PC-9 (cell line): ENCODE data around the gene PTTG1IP. TPM values are rescaled to one million over a fixed set of nuclear protein-coding genes. Genes with fewer than 3 reads are reported as not detected.

Experiments used
- BruUV-seq: library from RNA; stranded (reverse); fragments of 400-500 nt; replicated peaks from 2 replicates; lab custom pipeline; 2021; lab: Mats Ljungman, UMichigan
- CTCF ChIA-PET: fragments of 300-600 bp; sonication (Branson Sonifier 250); formaldehyde crosslinking; loops from one replicate; lab custom pipeline; 2022; ENCODE audit warnings: antibody characterized with exemption; lab: Charles Lee
- POLR2A ChIA-PET: fragments of 300-600 bp; sonication (Branson Sonifier 250); formaldehyde crosslinking; loops from one replicate; lab custom pipeline; 2022; ENCODE audit warnings: antibody characterized with exemption; ENCODE audit not compliant: unreplicated experiment; lab: Charles Lee
- DNase-seq, 2 experiments: peaks; one replicate each; pipeline versions ENCODE4 v3.0.0 to v3.0.0-alpha.2; 2015 to 2022; ENCODE audit warnings: mixed read lengths in 1 of 2
- H2AFZ ChIP-seq: fragments of 200-600 bp; sonication (generic); 2 replicates; pipeline ENCODE4 v1.8.1; 2017; ENCODE audit warnings: antibody characterized with exemption
- H3F3A ChIP-seq: fragments of 200-600 bp; sonication (generic); 2 replicates; pipeline ENCODE4 v1.8.1; 2017; ENCODE audit warnings: antibody characterized with exemption, mild to moderate bottlenecking, low read depth; ENCODE audit not compliant: insufficient read depth
- H3K27ac ChIP-seq: fragments of 200-600 bp; sonication (generic); 2 replicates; pipeline ENCODE4 v1.6.1; 2016; ENCODE audit warnings: mixed run types
- H3K27me3 ChIP-seq: fragments of 200-600 bp; sonication (generic); 2 replicates; pipeline ENCODE4 v1.6.1; 2016; ENCODE audit warnings: low read depth, mixed run types; ENCODE audit not compliant: insufficient read depth
- H3K36me3 ChIP-seq: fragments of 200-600 bp; sonication (generic); 2 replicates; pipeline ENCODE4 v1.6.1; 2016; ENCODE audit warnings: low read depth, mixed run types
- H3K4me1 ChIP-seq: fragments of 200-600 bp; sonication (generic); replicated peaks from 2 replicates; pipeline ENCODE4 v1.6.1; 2016; ENCODE audit warnings: mixed run types; ENCODE audit not compliant: insufficient read depth
- H3K4me2 ChIP-seq: fragments of 200-600 bp; sonication (generic); 2 replicates; pipeline ENCODE4 v1.6.1; 2017; ENCODE audit warnings: mixed run types
- H3K4me3 ChIP-seq: fragments of 200-600 bp; sonication (generic); 2 replicates; pipeline ENCODE4 v1.6.1; 2016; ENCODE audit warnings: mixed run types
- H3K79me2 ChIP-seq: fragments of 200-600 bp; sonication (generic); 2 replicates; pipeline ENCODE4 v1.6.1; 2017; ENCODE audit warnings: low read depth, mixed run types
- H3K9me2 ChIP-seq: fragments of 200-600 bp; sonication (generic); 2 replicates; pipeline ENCODE4 v1.8.1; 2017; ENCODE audit warnings: mild to moderate bottlenecking; ENCODE audit not compliant: insufficient read depth
- H3K9me3 ChIP-seq: fragments of 200-600 bp; sonication (generic); 2 replicates; pipeline ENCODE4 v1.8.1; 2016; ENCODE audit warnings: low read depth; ENCODE audit not compliant: insufficient read depth
- H4K20me1 ChIP-seq: fragments of 200-600 bp; sonication (generic); 2 replicates; pipeline ENCODE4 v1.8.1; 2017; ENCODE audit not compliant: insufficient read depth
- CTCF ChIP-seq: fragments of 200-600 bp; sonication (generic); conservative IDR thresholded peaks from 2 replicates; pipeline ENCODE4 v1.6.1; 2017; ENCODE audit warnings: mixed run types, antibody characterized with exemption, mild to moderate bottlenecking, moderate library complexity
- EZH2 ChIP-seq: fragments of 200-600 bp; sonication (generic); IDR thresholded peaks from 2 replicates; pipeline ENCODE4 v1.8.0; 2017; ENCODE audit warnings: antibody characterized with exemption, low read depth
- intact Hi-C: fragments of 100-400 bp; cut with micrococcal nuclease; formaldehyde crosslinking; loops from one replicate; pipeline ENCODE4 v1.10.0; 2022; ENCODE audit not compliant: unreplicated experiment
- total RNA-seq: library from RNA; stranded (reverse); gene quantifications from 2 replicates; pipeline ENCODE4 v1.2.3, GENCODE V29; 2021

PTTG1IP gene
- total RNA-seq, 1 experiment from 2014 or later, result 174 TPM

- intact Hi-C loops, result loop anchor here (2.0 kb wide), 1 partner anchor 35 kb away; no protein-coding TSS in a partner anchor
- H3K9me3 ChIP-seq, result no peaks in the 10 kb centered on the region
- CTCF ChIA-PET, result interaction anchor here (0.6 kb wide), 1 partner anchor 17 kb away, joined by 3 read pairs; no protein-coding TSS in a partner anchor
- no TSS peak for BruUV-seq
- H3K4me1 ChIP-seq, result no peaks in the 10 kb centered on the region
- peaks cover 4% of the 10 kb centered on the region for H3F3A ChIP-seq
- POLR2A ChIA-PET, result interaction anchor here (0.5 kb wide), 1 partner anchor 21 kb away, joined by 4 read pairs; no protein-coding TSS in a partner anchor
- H3K27ac ChIP-seq, result no peak overlapping the region
- no peaks in the 10 kb centered on the region for H3K27me3 ChIP-seq
- H2AFZ ChIP-seq, result no peak overlapping the region
- no peaks in the 10 kb centered on the region for H3K36me3 ChIP-seq
- H3K79me2 ChIP-seq, result no peaks in the 10 kb centered on the region
- no peak for TF ChIP-seq CTCF
- TF ChIP-seq EZH2, result no peak
- H3K4me2 ChIP-seq, result no peak overlapping the region
- no peaks in the 10 kb centered on the region for H3K9me2 ChIP-seq
- no peak overlapping the region for H3K4me3 ChIP-seq
- no peak for DNase-seq
- no peaks in the 10 kb centered on the region for H4K20me1 ChIP-seq
Measured at GRCh38 chr21:44893948-44894656, 20.6 kb upstream of the PTTG1IP start.

- Histone ChIP-seq H3K4me3 (no peak overlapping the region), H3K79me2 (no peaks in the 10 kb centered on the region), H3K36me3 (no peaks in the 10 kb centered on the region), H3K9me2 (no peaks in the 10 kb centered on the region), H2AFZ (no peak overlapping the region), H3K27ac (no peak overlapping the region), H3K4me1 (no peaks in the 10 kb centered on the region), H3F3A (peaks cover 4% of the 10 kb centered on the region; the same call in 1 of the 2 replicates), H3K27me3 (no peaks in the 10 kb centered on the region), H3K9me3 (no peaks in the 10 kb centered on the region), H3K4me2 (no peak overlapping the region), H4K20me1 (no peaks in the 10 kb centered on the region)
- intact Hi-C loops, result loop anchor here (2.0 kb wide), 1 partner anchor 36 kb away; no protein-coding TSS in a partner anchor
- no peak for TF ChIP-seq CTCF
- TF ChIP-seq EZH2, result no peak
- POLR2A ChIA-PET, result no interaction called here
- CTCF ChIA-PET, result no interaction called here
- BruUV-seq, result no TSS peak
- DNase-seq, result no peak
Measured at GRCh38 chr21:44893278-44893556, 19.7 kb upstream of the PTTG1IP start.

- H3K27me3 ChIP-seq, result no peaks in the 10 kb centered on the region
- POLR2A ChIA-PET, result interaction anchor here (0.6 kb wide), 1 partner anchor 10 kb away, joined by 3 read pairs; no protein-coding TSS in a partner anchor
- H3K4me1 ChIP-seq, result no peaks in the 10 kb centered on the region
- TF ChIP-seq CTCF (peak; percentile 84), EZH2 (no peak)
- no peak overlapping the region for H3K27ac ChIP-seq
- BruUV-seq, result no TSS peak
- no peaks in the 10 kb centered on the region for H3K36me3 ChIP-seq
- no peaks in the 10 kb centered on the region for H4K20me1 ChIP-seq
- intact Hi-C loops, result loop anchor here (2.0 kb wide), 1 partner anchor 36 kb away; no protein-coding TSS in a partner anchor
- H3K9me3 ChIP-seq, result no peaks in the 10 kb centered on the region
- CTCF ChIA-PET, result interaction anchor here (0.6 to 1.0 kb wide), 5 partner anchors 9 to 1040 kb away, joined by 3 to 32 read pairs (median 4); no protein-coding TSS in a partner anchor
- H2AFZ ChIP-seq, result no peak overlapping the region
- no peak overlapping the region for H3K4me3 ChIP-seq
- no peaks in the 10 kb centered on the region for H3K9me2 ChIP-seq
- peak in 1 of 2 experiments; percentile 64 for DNase-seq
- peaks cover 4% of the 10 kb centered on the region; the same call in 1 of the 2 replicates for H3F3A ChIP-seq
- no peaks in the 10 kb centered on the region for H3K79me2 ChIP-seq
- no peak overlapping the region for H3K4me2 ChIP-seq
Measured at GRCh38 chr21:44892536-44893277, 19.2 kb upstream of the PTTG1IP start.
